HG02588 (cell line): ENCODE results near the gene PRSS22.

ENCODE experiments used
- ATAC-seq: cut with Tn5 transposase; IDR thresholded peaks from one replicate; pipeline ENCODE4 v1.9.1; 2021; ENCODE audit warnings: mild to moderate bottlenecking, moderate library complexity; ENCODE audit not compliant: unreplicated experiment

PRSS22 gene

GRCh38 chr16:2829501-2830354 lies 28.2 kb downstream of the PRSS22 start, which contains the start of gene ZG16B:
Gene ZG16B, plus strand, starts transcription at chr16:2830303. Its CDS starts 139 bp downstream, at chr16:2830442.
- ATAC-seq, result no peak

GRCh38 chr16:2828876-2829430 lies 29.0 kb downstream of the PRSS22 start:
- no peak for ATAC-seq

GRCh38 chr16:2828521-2828840 lies 29.5 kb downstream of the PRSS22 start:
- ATAC-seq, result no peak

GRCh38 chr16:2827831-2828520 lies 30.0 kb downstream of the PRSS22 start:
- ATAC-seq, result no peak

- ATAC-seq, result no peak
These were observed 30.6 kb downstream of the PRSS22 start for GRCh38 chr16:2827374-2827791.

DNA sequence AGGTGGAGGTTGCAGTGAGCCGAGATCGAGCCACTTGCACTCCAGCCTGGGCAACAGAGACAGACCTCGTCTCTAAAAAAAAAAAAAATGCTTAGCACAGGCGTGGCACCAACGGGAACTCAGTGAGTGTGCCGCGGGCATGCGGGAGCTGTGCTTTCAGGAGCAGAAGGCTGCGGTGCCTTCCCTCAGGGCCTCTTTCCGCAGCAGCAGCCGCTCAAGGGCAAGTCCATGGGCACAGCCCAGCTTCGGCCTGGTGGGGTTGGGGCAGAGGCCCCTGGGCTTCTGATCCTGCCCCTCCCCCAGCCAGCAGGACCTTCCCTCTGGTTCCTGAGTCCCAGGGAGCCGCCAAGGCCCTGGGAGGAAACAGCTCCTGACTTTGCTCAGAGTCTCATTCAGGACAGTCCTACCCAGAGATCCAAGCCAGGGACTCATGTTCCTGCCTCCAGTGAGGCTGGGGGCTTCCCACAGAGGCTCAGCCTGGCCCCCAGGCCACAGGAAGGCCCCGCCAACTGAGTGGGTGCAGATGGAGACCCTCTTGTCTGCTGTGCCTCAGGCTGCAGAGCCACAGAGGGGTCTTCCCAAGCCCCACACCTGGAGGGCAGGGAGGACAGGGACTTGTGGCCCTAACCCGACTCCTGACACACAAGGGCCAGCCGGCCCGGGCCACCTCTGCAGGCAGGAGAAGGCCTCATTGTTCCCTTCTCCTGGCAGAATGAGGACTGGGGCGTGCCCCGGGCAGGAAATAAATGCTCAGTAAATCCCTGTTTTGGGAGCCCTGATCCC lies 31.2 kb downstream of the PRSS22 start:
- ATAC-seq, result no peak

GRCh38 chr16:2825906-2826305 lies 32.1 kb downstream of the PRSS22 start:
- ATAC-seq, result no peak

DNA sequence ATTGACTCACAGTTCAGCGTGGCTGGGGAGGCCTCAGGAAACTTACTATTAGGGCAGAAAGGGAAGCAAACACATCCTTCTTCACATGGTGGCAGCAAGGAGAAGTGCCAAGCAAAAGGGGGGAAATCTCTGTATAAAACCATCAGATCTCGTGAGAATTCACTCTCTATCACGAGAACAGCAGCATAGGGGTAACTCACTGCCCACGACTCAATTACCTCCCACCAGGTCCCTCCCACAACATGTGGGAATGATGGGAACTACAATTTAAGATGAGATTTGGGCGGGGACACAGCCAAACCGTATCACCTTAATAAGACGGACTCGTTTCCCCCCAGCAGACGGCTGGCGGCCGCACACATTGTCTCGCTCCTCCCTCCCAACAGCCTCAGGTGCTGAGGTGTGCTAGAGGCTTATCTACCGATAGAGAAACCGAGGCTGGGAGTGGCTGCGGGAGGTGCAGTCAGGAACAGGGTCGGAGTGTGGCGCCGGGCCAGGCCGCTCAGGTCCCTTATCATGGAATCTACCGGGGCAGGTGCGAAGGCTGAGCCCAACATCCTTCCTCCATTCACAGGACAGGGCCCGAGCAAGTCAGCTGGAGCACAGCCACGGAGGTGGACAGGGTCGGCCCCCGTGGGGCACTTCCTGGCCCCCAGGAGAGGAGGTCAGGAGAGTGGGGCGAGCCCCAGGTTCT lies 32.8 kb downstream of the PRSS22 start:
- ATAC-seq, result no peak

- ATAC-seq, result no peak
These were observed 33.3 kb downstream of the PRSS22 start for GRCh38 chr16:2824626-2825025.

DNA sequence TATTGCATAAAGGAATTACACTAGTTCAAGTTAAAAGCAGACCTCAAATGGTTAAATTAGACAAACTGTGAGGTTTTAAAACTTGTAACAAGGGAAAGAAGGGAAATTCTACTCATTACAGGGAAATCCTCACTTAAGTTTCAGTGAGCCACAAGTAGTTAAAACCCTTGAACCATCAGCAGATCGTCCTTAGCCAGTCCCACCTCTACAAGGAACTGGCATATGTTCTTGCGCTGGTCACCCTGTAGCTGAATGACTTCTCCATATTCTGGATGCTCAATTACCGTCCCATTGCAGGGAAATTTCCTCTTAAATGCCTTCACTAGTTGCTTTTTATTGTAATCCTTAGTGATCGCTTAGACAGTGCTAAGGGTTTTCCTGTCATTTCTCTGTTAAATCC lies 35.5 kb downstream of the PRSS22 start:
- ATAC-seq, result no peak

GRCh38 chr16:2822158-2822495 lies 35.8 kb downstream of the PRSS22 start:
- no peak for ATAC-seq

DNA sequence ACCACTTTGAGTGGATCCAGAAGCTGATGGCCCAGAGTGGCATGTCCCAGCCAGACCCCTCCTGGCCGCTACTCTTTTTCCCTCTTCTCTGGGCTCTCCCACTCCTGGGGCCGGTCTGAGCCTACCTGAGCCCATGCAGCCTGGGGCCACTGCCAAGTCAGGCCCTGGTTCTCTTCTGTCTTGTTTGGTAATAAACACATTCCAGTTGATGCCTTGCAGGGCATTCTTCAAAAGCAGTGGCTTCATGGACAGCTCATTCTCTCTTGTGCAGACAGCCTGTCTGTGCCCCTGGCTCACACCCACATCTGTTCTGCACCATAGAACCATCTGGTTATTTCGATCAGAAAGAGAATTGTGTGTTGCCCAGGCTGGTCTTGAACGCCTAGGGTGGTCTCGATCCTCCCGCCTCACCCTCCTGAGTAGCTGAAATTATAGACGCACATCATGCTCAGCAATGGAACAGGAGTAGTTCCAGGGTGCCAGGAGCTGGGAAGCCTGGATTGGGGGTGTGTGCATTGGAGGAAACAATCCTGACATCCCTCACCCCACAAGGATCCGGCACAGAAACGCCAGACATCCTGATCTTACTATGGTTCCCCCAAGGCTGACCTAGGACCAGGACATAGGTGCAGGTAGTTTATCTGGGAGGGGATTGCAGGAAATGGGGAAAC lies 36.3 kb downstream of the PRSS22 start:
- no peak for ATAC-seq

DNA sequence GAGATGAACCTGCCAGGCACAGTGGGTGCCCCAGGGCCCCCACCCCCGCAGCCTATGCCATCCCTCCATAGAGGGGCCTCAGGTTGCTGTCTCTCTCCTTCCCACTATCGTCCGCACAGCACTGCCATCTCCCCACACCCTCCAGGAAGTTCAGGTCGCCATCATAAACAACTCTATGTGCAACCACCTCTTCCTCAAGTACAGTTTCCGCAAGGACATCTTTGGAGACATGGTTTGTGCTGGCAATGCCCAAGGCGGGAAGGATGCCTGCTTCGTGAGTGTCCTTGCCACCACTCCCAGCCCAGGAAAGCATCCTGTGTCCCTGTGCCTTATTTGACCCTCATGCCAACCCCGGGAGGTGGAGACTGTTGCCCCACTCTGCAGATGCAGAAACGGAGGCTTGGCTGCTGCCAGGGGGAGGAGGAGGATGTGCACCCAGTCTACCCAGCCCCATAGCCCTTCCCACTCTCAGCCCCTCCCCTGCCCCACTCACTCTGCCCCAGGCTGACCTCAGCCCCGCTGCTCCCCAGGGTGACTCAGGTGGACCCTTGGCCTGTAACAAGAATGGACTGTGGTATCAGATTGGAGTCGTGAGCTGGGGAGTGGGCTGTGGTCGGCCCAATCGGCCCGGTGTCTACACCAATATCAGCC lies 37.0 kb downstream of the PRSS22 start:
- ATAC-seq, result no peak

- no peak for ATAC-seq
These were observed 37.8 kb downstream of the PRSS22 start for GRCh38 chr16:2819939-2820835.

DNA sequence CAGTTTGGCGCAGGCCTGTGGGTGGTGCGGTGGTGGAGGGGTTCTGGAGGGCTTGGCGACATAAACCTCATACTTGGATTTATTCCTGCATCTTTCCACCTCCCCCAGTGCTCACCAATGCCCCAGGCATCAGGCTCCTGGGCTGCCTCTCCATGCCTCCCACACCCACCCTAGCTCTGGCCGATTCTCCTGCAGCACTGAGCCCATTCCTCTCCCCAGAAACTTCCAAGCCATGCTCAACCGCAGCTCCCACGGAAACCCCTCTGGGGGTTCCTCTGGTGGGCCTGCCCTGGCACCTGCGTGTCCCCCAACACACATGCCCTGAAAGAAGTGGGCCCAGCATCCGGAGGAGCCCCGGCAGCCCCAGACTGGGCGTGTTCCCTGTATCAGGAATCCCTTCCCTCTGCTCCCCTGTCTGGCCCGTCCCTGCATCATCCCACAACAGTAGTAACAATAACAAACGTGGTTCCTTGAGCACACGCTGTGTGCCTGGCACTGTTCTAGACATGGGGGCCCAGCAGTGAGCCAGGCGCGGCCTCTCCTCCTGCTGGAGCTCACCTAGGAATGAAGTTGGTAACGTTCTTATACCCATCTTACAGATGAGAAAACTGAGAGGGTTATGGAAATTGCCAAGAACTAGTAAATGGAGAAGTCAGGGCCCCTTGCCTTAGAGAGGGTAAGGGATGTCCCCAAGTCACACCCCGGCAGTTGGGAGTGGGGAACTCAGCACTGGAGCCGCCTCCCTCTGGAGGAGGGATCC lies 38.6 kb downstream of the PRSS22 start:
- ATAC-seq, result no peak

DNA sequence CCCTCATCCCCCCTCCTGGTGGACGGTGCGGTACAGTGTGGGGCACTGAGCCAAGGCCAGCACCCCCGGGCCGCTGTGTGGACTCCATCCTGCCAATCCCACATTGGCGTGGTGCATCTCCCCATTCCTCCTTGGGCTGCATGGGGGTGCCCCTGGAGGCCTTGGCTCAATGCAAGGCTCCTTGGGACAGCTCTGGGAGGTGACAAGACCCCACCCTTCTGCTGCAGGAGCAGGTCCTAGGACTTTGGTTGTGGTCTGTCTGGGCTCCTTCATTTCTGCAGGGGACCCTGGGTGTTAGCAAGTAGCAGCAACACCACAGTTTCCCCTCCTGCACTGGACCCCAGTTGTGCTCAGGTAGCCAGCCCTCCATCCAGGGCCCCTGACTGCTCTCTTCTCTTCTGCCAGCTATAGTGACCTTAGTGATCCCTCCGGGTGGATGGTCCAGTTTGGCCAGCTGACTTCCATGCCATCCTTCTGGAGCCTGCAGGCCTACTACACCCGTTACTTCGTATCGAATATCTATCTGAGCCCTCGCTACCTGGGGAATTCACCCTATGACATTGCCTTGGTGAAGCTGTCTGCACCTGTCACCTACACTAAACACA lies 39.6 kb downstream of the PRSS22 start:
- ATAC-seq, result no peak
